Liver (tissue), 9 donors: Measurements from ENCODE around the gene LYSMD1. TPM values are rescaled to one million over a fixed set of nuclear protein-coding genes. Genes with fewer than 3 reads are reported as not detected.

Source experiments
- DNase-seq: peaks from one replicate; pipeline ENCODE4 v3.0.0-alpha.2; 2017; ENCODE audit warnings: low spot score
- H3K27ac ChIP-seq, 2 donors: one replicate each; pipeline ENCODE4 v1.7.0; 2013; ENCODE audit warnings: inconsistent platforms in 2 of 2, low read length in 2 of 2, control low read depth in 1 of 2, low read depth in 1 of 2, mild to moderate bottlenecking in 1 of 2
- H3K27me3 ChIP-seq, 4 donors: one replicate each; pipeline versions ENCODE4 v1.6.1 to v1.7.0; 2013; ENCODE audit warnings: low read length in 3 of 4, inconsistent platforms in 1 of 4, mild to moderate bottlenecking in 1 of 4, moderate library complexity in 1 of 4; ENCODE audit not compliant: control insufficient read depth in 4 of 4, insufficient read depth in 4 of 4
- H3K36me3 ChIP-seq, 4 donors: one replicate each; pipeline versions ENCODE4 v1.6.1 to v1.7.0; 2013; ENCODE audit warnings: low read length in 3 of 4, mild to moderate bottlenecking in 3 of 4, low read depth in 1 of 4, moderate library complexity in 1 of 4; ENCODE audit not compliant: control insufficient read depth in 4 of 4, insufficient read depth in 3 of 4
- H3K4me1 ChIP-seq, 4 donors: one replicate each; pipeline versions ENCODE4 v1.6.1 to v1.7.0; 2013; ENCODE audit warnings: low read length in 3 of 4, mild to moderate bottlenecking in 3 of 4, moderate library complexity in 1 of 4; ENCODE audit not compliant: control insufficient read depth in 4 of 4, insufficient read depth in 4 of 4
- H3K4me3 ChIP-seq, 3 donors: one replicate each; pipeline versions ENCODE4 v1.6.1 to v1.7.0; 2013; ENCODE audit warnings: low read length in 3 of 3, control low read depth in 1 of 3, low read depth in 1 of 3, mild to moderate bottlenecking in 1 of 3
- H3K9ac ChIP-seq, 2 donors: one replicate each; pipeline ENCODE4 v1.7.0; 2013; ENCODE audit warnings: low read length in 2 of 2, mild to moderate bottlenecking in 2 of 2, moderate library complexity in 2 of 2, control low read depth in 1 of 2, low read depth in 1 of 2
- H3K9me3 ChIP-seq, 4 donors: one replicate each; pipeline versions ENCODE4 v1.6.1 to v1.7.0; 2013; ENCODE audit warnings: low read length in 3 of 4; ENCODE audit not compliant: control insufficient read depth in 4 of 4
- ATF3 ChIP-seq: IDR thresholded peaks from 2 replicates; pipeline ENCODE4 v1.6.1; 2016; ENCODE audit warnings: antibody characterized with exemption
- EGR1 ChIP-seq, 2 donors: IDR thresholded peaks; 2 replicates each; pipeline ENCODE4 v1.6.1; 2016 to 2018; ENCODE audit warnings: antibody characterized with exemption in 2 of 2, low read depth in 2 of 2
- FOXA1 ChIP-seq: IDR thresholded peaks from 2 replicates; pipeline ENCODE4 v1.6.1; 2016; ENCODE audit warnings: antibody characterized with exemption
- FOXA2 ChIP-seq: IDR thresholded peaks from 2 replicates; pipeline ENCODE4 v1.6.1; 2016; ENCODE audit warnings: antibody characterized with exemption
- GABPA ChIP-seq, 2 donors: IDR thresholded peaks in 1 of 2; conservative IDR thresholded peaks in 1 of 2; 2 replicates each; pipeline ENCODE4 v1.6.1; 2016; ENCODE audit warnings: antibody characterized with exemption in 2 of 2, mild to moderate bottlenecking in 1 of 2, moderate library complexity in 1 of 2
- HNF4A ChIP-seq, 2 donors: conservative IDR thresholded peaks; 2 replicates each; pipeline ENCODE4 v1.6.1; 2016; ENCODE audit warnings: antibody characterized with exemption in 2 of 2, mild to moderate bottlenecking in 2 of 2
- HNF4G ChIP-seq: IDR thresholded peaks from 2 replicates; pipeline ENCODE4 v1.6.1; 2016; ENCODE audit warnings: antibody characterized with exemption
- JUND ChIP-seq, 2 donors: IDR thresholded peaks; 2 replicates each; pipeline ENCODE4 v1.6.1; 2016; ENCODE audit warnings: antibody characterized with exemption in 2 of 2
- MAX ChIP-seq: IDR thresholded peaks from 2 replicates; pipeline ENCODE4 v1.6.1; 2016; ENCODE audit warnings: antibody characterized with exemption
- NR2F2 ChIP-seq: IDR thresholded peaks from 2 replicates; pipeline ENCODE4 v1.6.1; 2016; ENCODE audit warnings: antibody characterized with exemption
- RAD21 ChIP-seq, 2 donors: IDR thresholded peaks; 2 replicates each; pipeline ENCODE4 v1.6.1; 2016; ENCODE audit warnings: antibody characterized with exemption in 2 of 2, mild to moderate bottlenecking in 2 of 2
- RXRA ChIP-seq, 2 donors: IDR thresholded peaks; 2 replicates each; pipeline ENCODE4 v1.6.1; 2017 to 2018; ENCODE audit warnings: antibody characterized with exemption in 2 of 2, mild to moderate bottlenecking in 1 of 2
- SP1 ChIP-seq: IDR thresholded peaks from 2 replicates; pipeline ENCODE4 v1.6.1; 2018; ENCODE audit warnings: antibody characterized with exemption, mild to moderate bottlenecking
- TAF1 ChIP-seq: conservative IDR thresholded peaks from 2 replicates; pipeline ENCODE4 v1.6.1; 2016; ENCODE audit warnings: antibody characterized with exemption, mild to moderate bottlenecking
- YY1 ChIP-seq: IDR thresholded peaks from 2 replicates; pipeline ENCODE4 v1.6.1; 2016; ENCODE audit warnings: antibody characterized with exemption, mild to moderate bottlenecking
- ZBTB33 ChIP-seq: IDR thresholded peaks from 2 replicates; pipeline ENCODE4 v1.6.1; 2016; ENCODE audit warnings: antibody characterized with exemption
- WGBS: extraction: QIAGEN DNeasy Blood & Tissue Kit; methylation state at CpG from one replicate; pipeline ENCODE4 v1.1.7; 2013; 5-methylcytosine and 5-hydroxymethylcytosine counted together
- polyA plus RNA-seq, 2 donors: library from polyadenylated mRNA; stranded (reverse) in 1 of 2; unstranded in 1 of 2; fragments of 200-250 nt in 1 of 2; fragments of >200 nt in 1 of 2; fragmentation: Nextera tagmentation in 1 of 2; extraction: Ambion mirVana in 1 of 2; gene quantifications; one replicate each; pipeline versions ENCODE4 v1.2.1 to v1.2.3, GENCODE V29; 2013 to 2015
- total RNA-seq, 2 donors: library from RNA; depleted of rRNA; stranded (reverse); fragments of >200 nt; gene quantifications; one replicate each; pipeline ENCODE4 v1.2.3, GENCODE V29; 2014
- TF ChIP-seq, protein P1 (sequence below): IDR thresholded peaks from 2 replicates; pipeline ENCODE4 v1.6.1; 2016; ENCODE audit warnings: antibody characterized with exemption, mild to moderate bottlenecking
- TF ChIP-seq, protein P2 (sequence below): fragments of 150-350 bp; IDR thresholded peaks from 2 replicates; pipeline ENCODE4 v1.5.1; 2017; ENCODE audit warnings: improper control_type of control experiment, low read depth, low read length; ENCODE audit not compliant: missing input control
- donor health status: healthy.
- donor health status: healthy.
- donor health status: healthy.
- donor health status: healthy.
- donor health status: healthy.

Gene LYSMD1
- total and polyA plus RNA-seq, 4 donors: 2.8 to 5.3 (median 3.9) TPM

- TF ChIP-seq ATF3 (no peak), EGR1 (IDR thresholded peaks at IDR 0.05; ENCODE audit: low read depth in 2 of 2) (no peak), RAD21 (IDR thresholded peaks at IDR 0.05) (no peak), GABPA (IDR thresholded peaks at IDR 0.05 in 1 of 2, conservative IDR thresholded peaks at IDR 0.05 in 1 of 2) (no peak), FOXA2 (no peak), SP1 (no peak), FOXA1 (no peak), JUND (IDR thresholded peaks at IDR 0.05) (no peak), ZBTB33 (no peak), HNF4A (conservative IDR thresholded peaks at IDR 0.05) (no peak), YY1 (no peak), MAX (no peak), TAF1 (no peak), NR2F2 (no peak), RXRA (IDR thresholded peaks at IDR 0.05) (no peak), HNF4G (no peak)
- TF ChIP-seq, protein P1, sequence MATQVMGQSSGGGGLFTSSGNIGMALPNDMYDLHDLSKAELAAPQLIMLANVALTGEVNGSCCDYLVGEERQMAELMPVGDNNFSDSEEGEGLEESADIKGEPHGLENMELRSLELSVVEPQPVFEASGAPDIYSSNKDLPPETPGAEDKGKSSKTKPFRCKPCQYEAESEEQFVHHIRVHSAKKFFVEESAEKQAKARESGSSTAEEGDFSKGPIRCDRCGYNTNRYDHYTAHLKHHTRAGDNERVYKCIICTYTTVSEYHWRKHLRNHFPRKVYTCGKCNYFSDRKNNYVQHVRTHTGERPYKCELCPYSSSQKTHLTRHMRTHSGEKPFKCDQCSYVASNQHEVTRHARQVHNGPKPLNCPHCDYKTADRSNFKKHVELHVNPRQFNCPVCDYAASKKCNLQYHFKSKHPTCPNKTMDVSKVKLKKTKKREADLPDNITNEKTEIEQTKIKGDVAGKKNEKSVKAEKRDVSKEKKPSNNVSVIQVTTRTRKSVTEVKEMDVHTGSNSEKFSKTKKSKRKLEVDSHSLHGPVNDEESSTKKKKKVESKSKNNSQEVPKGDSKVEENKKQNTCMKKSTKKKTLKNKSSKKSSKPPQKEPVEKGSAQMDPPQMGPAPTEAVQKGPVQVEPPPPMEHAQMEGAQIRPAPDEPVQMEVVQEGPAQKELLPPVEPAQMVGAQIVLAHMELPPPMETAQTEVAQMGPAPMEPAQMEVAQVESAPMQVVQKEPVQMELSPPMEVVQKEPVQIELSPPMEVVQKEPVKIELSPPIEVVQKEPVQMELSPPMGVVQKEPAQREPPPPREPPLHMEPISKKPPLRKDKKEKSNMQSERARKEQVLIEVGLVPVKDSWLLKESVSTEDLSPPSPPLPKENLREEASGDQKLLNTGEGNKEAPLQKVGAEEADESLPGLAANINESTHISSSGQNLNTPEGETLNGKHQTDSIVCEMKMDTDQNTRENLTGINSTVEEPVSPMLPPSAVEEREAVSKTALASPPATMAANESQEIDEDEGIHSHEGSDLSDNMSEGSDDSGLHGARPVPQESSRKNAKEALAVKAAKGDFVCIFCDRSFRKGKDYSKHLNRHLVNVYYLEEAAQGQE: no peak
- TF ChIP-seq, protein P2, sequence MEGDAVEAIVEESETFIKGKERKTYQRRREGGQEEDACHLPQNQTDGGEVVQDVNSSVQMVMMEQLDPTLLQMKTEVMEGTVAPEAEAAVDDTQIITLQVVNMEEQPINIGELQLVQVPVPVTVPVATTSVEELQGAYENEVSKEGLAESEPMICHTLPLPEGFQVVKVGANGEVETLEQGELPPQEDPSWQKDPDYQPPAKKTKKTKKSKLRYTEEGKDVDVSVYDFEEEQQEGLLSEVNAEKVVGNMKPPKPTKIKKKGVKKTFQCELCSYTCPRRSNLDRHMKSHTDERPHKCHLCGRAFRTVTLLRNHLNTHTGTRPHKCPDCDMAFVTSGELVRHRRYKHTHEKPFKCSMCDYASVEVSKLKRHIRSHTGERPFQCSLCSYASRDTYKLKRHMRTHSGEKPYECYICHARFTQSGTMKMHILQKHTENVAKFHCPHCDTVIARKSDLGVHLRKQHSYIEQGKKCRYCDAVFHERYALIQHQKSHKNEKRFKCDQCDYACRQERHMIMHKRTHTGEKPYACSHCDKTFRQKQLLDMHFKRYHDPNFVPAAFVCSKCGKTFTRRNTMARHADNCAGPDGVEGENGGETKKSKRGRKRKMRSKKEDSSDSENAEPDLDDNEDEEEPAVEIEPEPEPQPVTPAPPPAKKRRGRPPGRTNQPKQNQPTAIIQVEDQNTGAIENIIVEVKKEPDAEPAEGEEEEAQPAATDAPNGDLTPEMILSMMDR: no peak
- Histone ChIP-seq H3K4me1 (peaks cover 1 to 10% (median 8%) of the 10 kb centered on the region in 4 donors), H3K27ac (no peak overlapping the region), H3K27me3 (no peaks in the 10 kb centered on the region), H3K9ac (no peak overlapping the region), H3K9me3 (no peaks in the 10 kb centered on the region), H3K36me3 (peaks cover 9 to 47% (median 32%) of the 10 kb centered on the region in 4 donors), H3K4me3 (no peak overlapping the region)
- no peak for DNase-seq
- WGBS: 96% methylated on average over 10 of the region's 10 CpGs
Observed at GRCh38 chr1:151184211-151184610, 18.5 kb upstream of the LYSMD1 start.
